SK-N-SH (cell line): Measurements from ENCODE around the gene COL25A1. TPM values are rescaled to one million over a fixed set of nuclear protein-coding genes. Genes with fewer than 3 reads are reported as not detected.

ENCODE experiments used
- CTCF ChIA-PET: fragments of 300-600, 350-600 bp; formaldehyde crosslinking; extraction: SDS; loops from one replicate; lab custom pipeline; 2021; lab: Yijun Ruan, JAX
- POLR2A ChIA-PET: fragments of 350-600 bp; sonication (Branson Sonifier 250); formaldehyde crosslinking; extraction: SDS; loops from one replicate; lab custom pipeline; 2020; ENCODE audit warnings: antibody characterized with exemption, inconsistent platforms; lab: Yijun Ruan, JAX
- DNase-seq: peaks from one replicate; pipeline ENCODE4 v3.0.0; 2012
- H2AFZ ChIP-seq: fragments of 200-600 bp; sonication (generic); 2 replicates; pipeline ENCODE4 v1.8.1; 2016; ENCODE audit warnings: antibody characterized with exemption, mild to moderate bottlenecking, low read depth
- H3F3A ChIP-seq: fragments of 200-600 bp; sonication (generic); replicated peaks from 2 replicates; pipeline ENCODE3; 2016; ENCODE audit warnings: antibody characterized with exemption, mild to moderate bottlenecking; ENCODE audit not compliant: insufficient read depth
- H3K27ac ChIP-seq, 2 experiments: fragments of 200-500 bp in 1 of 2; fragments of 200-600 bp in 1 of 2; sonication (Bioruptor generic) in 1 of 2; sonication (generic), shearing (Covaris generic) in 1 of 2; 2 replicates each; pipeline versions ENCODE4 v1.5.1 to v1.6.1; 2014 to 2016; ENCODE audit warnings: low read depth in 2 of 2, inconsistent platforms in 1 of 2, low read length in 1 of 2, mild to moderate bottlenecking in 1 of 2, mixed read lengths in 1 of 2
- H3K27me3 ChIP-seq: fragments of 200-600 bp; sonication (generic), shearing (Covaris generic); 2 replicates; pipeline ENCODE4 v1.6.1; 2016; ENCODE audit warnings: mixed run types; ENCODE audit not compliant: insufficient read depth
- H3K36me3 ChIP-seq, 2 experiments: fragments of 200-500 bp in 1 of 2; fragments of 200-600 bp in 1 of 2; sonication (Bioruptor generic) in 1 of 2; sonication (generic) in 1 of 2; replicated peaks in 1 of 2; 2 replicates each; pipeline versions ENCODE3 to v1.5.1; 2014 to 2016; ENCODE audit warnings: low read length in 1 of 2, mild to moderate bottlenecking in 1 of 2; ENCODE audit not compliant: insufficient read depth in 2 of 2, control insufficient read depth in 1 of 2
- H3K4me1 ChIP-seq, 2 experiments: fragments of 200-500 bp in 1 of 2; fragments of 200-600 bp in 1 of 2; sonication (Bioruptor generic) in 1 of 2; sonication (generic), shearing (Covaris generic) in 1 of 2; 2 replicates each; pipeline versions ENCODE4 v1.5.1 to v1.6.1; 2014 to 2016; ENCODE audit warnings: low read depth in 1 of 2, low read length in 1 of 2, mixed run types in 1 of 2; ENCODE audit not compliant: insufficient read depth in 2 of 2, control insufficient read depth in 1 of 2
- H3K4me2 ChIP-seq: fragments of 200-600 bp; sonication (generic), shearing (Covaris generic); 2 replicates; pipeline ENCODE4 v1.6.1; 2017; ENCODE audit warnings: mixed run types
- H3K4me3 ChIP-seq, 2 experiments: fragments of 200-500 bp in 1 of 2; fragments of 200-600 bp in 1 of 2; sonication (Bioruptor generic) in 1 of 2; sonication (generic), shearing (Covaris generic) in 1 of 2; 2 replicates each; pipeline versions ENCODE4 v1.5.1 to v1.8.1; 2014 to 2016; ENCODE audit warnings: low read depth in 2 of 2, inconsistent platforms in 1 of 2, low read length in 1 of 2, mild to moderate bottlenecking in 1 of 2, mixed read lengths in 1 of 2, moderate library complexity in 1 of 2
- H3K79me2 ChIP-seq: fragments of 200-600 bp; sonication (generic); 2 replicates; pipeline ENCODE4 v1.8.1; 2017; ENCODE audit warnings: mild to moderate bottlenecking; ENCODE audit not compliant: insufficient read depth
- H3K9ac ChIP-seq: fragments of 200-600 bp; sonication (generic); 2 replicates; pipeline ENCODE4 v1.6.1; 2017; ENCODE audit warnings: mixed run types
- H3K9me2 ChIP-seq: fragments of 200-600 bp; sonication (generic); 2 replicates; pipeline ENCODE4 v1.6.1; 2017; ENCODE audit warnings: mixed run types
- H3K9me3 ChIP-seq: fragments of 200-600 bp; sonication (generic); 2 replicates; pipeline ENCODE4 v1.6.1; 2017; ENCODE audit warnings: mixed run types, mild to moderate bottlenecking, moderate library complexity
- H4K20me1 ChIP-seq: fragments of 200-600 bp; sonication (generic); 2 replicates; pipeline ENCODE4 v1.6.1; 2017; ENCODE audit warnings: mild to moderate bottlenecking, mixed run types; ENCODE audit not compliant: insufficient read depth
- CHD2 ChIP-seq: fragments of 150-350 bp; IDR thresholded peaks from 2 replicates; pipeline ENCODE4 v1.6.1; 2018; ENCODE audit warnings: low read length; ENCODE audit not compliant: partially characterized antibody
- ELF1 ChIP-seq: IDR thresholded peaks from 2 replicates; pipeline ENCODE4 v1.4.0; 2012
- FOXM1 ChIP-seq: IDR thresholded peaks from 2 replicates; pipeline ENCODE4 v1.4.0; 2012; ENCODE audit warnings: low read depth, mild to moderate bottlenecking
- GABPA ChIP-seq: IDR thresholded peaks from 2 replicates; pipeline ENCODE4 v1.4.0; 2012; ENCODE audit warnings: low read depth, mild to moderate bottlenecking
- NRF1 ChIP-seq: IDR thresholded peaks from 2 replicates; pipeline ENCODE4 v1.6.1; 2012; ENCODE audit warnings: low read depth, mild to moderate bottlenecking, low read length
- RFX5 ChIP-seq: IDR thresholded peaks from 2 replicates; pipeline ENCODE4 v1.6.1; 2012; ENCODE audit warnings: mild to moderate bottlenecking, improper control_type of control experiment, low read length
- RXRA ChIP-seq: IDR thresholded peaks from 2 replicates; pipeline ENCODE4 v1.4.0; 2012; ENCODE audit warnings: low read depth, mild to moderate bottlenecking, borderline replicate concordance
- YY1 ChIP-seq: IDR thresholded peaks from 2 replicates; pipeline ENCODE4 v1.4.0; 2012; ENCODE audit warnings: low read depth, mild to moderate bottlenecking
- WGBS: methylation state at CpG from one replicate; pipeline ENCODE4 v1.1.6; 2017; ENCODE audit warnings: low lambda C conversion rate; 5-methylcytosine and 5-hydroxymethylcytosine counted together
- polyA plus RNA-seq, 3 experiments: library from polyadenylated mRNA; depleted of rRNA; stranded (reverse); fragments of >200 nt; gene quantifications; 2 replicates each; pipeline ENCODE4 v1.2.3, GENCODE V29; 2012
- TF ChIP-seq, protein P1 (sequence below): IDR thresholded peaks from 2 replicates; pipeline ENCODE4 v1.6.1; 2012; ENCODE audit warnings: mild to moderate bottlenecking, low read depth, low read length, moderate library complexity
- TF ChIP-seq, protein P2 (sequence below): fragments of 150-350 bp; IDR thresholded peaks from 2 replicates; pipeline ENCODE4 v1.6.1; 2017; ENCODE audit warnings: antibody characterized with exemption, low read length, low read depth, borderline replicate concordance
- TF ChIP-seq, protein P3 (sequence below): IDR thresholded peaks from 2 replicates; pipeline ENCODE4 v1.4.0; 2012; ENCODE audit warnings: low read depth
- TF ChIP-seq, protein P4 (sequence below): fragments of 150-350 bp; IDR thresholded peaks from 2 replicates; pipeline ENCODE4 v1.6.1; 2016; ENCODE audit warnings: mild to moderate bottlenecking, low read depth, low read length

The COL25A1 gene
- polyA plus RNA-seq, 1 of the 3 experiments (the other 2 are of a cell fraction), result not detected

DNA sequence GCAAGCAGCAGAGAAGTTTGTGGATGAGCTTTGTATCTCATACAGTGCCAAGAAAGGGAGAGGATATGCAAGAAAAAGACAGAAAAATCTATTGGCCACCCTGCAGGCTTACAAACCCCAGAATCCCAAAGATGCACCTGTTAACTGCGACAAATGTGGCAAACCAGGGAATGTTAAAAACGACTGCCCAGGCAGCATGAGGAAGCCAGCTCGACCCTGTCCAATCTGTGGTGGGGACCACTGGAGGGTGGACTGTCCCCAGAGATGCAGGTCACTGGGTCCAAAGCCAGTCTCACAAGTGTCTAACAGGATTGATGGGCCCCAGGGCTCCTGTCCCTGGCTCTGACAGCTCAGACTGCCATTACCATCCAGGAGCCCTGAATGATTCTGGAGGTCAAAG, 12.9 kb upstream of the COL25A1 start (continued):
- TF ChIP-seq, protein P1, sequence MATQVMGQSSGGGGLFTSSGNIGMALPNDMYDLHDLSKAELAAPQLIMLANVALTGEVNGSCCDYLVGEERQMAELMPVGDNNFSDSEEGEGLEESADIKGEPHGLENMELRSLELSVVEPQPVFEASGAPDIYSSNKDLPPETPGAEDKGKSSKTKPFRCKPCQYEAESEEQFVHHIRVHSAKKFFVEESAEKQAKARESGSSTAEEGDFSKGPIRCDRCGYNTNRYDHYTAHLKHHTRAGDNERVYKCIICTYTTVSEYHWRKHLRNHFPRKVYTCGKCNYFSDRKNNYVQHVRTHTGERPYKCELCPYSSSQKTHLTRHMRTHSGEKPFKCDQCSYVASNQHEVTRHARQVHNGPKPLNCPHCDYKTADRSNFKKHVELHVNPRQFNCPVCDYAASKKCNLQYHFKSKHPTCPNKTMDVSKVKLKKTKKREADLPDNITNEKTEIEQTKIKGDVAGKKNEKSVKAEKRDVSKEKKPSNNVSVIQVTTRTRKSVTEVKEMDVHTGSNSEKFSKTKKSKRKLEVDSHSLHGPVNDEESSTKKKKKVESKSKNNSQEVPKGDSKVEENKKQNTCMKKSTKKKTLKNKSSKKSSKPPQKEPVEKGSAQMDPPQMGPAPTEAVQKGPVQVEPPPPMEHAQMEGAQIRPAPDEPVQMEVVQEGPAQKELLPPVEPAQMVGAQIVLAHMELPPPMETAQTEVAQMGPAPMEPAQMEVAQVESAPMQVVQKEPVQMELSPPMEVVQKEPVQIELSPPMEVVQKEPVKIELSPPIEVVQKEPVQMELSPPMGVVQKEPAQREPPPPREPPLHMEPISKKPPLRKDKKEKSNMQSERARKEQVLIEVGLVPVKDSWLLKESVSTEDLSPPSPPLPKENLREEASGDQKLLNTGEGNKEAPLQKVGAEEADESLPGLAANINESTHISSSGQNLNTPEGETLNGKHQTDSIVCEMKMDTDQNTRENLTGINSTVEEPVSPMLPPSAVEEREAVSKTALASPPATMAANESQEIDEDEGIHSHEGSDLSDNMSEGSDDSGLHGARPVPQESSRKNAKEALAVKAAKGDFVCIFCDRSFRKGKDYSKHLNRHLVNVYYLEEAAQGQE, result no peak
- TF ChIP-seq RFX5, result no peak
- no peak for TF ChIP-seq RXRA

DNA sequence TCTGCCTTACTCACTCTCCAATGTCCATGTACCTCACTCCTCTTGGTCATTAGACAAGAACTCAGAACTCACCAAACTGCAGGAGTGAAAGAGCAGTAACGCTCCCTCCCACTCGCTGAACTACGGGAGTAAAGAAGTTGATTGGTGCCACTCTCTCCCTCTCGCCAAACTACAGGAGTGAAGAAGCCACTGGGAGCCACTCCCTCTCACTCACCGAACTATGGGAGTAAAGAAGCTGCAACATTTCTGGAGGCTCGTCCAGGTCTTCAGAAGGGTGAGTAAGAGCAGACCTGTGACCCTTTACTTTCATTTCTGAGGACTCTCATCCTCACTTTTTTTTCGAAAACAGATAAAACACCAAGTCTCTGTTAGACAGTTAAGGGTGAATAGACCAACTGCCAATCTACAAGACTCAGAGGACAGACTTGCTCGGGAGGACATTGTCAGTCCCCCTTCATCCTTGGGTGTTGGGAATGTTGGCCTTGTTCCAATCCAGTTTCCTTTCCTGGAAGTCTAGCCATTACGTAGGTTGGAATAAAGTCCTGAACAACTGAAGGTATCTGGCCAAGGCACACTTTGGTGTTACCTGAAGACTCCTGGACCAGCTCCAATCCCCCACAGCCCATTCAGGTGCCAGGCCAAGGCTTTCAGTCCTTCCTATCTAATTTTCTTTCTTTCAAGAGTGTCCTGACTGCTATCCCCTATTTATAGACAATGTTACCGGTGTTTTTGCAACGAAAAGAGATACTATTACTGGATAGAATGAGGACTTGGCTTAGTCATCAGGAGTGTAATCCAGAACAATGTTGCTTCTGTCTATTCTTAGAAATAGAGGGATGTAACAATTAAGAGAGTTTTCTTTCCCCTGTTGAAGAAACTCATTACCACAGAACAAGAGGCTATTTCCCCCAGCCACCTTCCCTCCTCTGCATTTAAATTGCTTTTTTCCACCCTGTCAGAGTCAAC, 11.0 kb upstream of the COL25A1 start:
- no peak overlapping the region for H2AFZ ChIP-seq
- CTCF ChIA-PET, result no interaction called here
- no peaks in the 10 kb centered on the region for H4K20me1 ChIP-seq
- TF ChIP-seq CHD2 (no peak), NRF1 (no peak), RFX5 (no peak), ELF1 (no peak), FOXM1 (no peak), RXRA (no peak), YY1 (no peak), GABPA (no peak)
- TF ChIP-seq, protein P2, sequence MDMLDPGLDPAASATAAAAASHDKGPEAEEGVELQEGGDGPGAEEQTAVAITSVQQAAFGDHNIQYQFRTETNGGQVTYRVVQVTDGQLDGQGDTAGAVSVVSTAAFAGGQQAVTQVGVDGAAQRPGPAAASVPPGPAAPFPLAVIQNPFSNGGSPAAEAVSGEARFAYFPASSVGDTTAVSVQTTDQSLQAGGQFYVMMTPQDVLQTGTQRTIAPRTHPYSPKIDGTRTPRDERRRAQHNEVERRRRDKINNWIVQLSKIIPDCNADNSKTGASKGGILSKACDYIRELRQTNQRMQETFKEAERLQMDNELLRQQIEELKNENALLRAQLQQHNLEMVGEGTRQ, result no peak
- TF ChIP-seq, protein P3, sequence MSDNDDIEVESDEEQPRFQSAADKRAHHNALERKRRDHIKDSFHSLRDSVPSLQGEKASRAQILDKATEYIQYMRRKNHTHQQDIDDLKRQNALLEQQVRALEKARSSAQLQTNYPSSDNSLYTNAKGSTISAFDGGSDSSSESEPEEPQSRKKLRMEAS, result no peak
- TF ChIP-seq, protein P4, sequence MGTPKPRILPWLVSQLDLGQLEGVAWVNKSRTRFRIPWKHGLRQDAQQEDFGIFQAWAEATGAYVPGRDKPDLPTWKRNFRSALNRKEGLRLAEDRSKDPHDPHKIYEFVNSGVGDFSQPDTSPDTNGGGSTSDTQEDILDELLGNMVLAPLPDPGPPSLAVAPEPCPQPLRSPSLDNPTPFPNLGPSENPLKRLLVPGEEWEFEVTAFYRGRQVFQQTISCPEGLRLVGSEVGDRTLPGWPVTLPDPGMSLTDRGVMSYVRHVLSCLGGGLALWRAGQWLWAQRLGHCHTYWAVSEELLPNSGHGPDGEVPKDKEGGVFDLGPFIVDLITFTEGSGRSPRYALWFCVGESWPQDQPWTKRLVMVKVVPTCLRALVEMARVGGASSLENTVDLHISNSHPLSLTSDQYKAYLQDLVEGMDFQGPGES, result no peak
- TF ChIP-seq, all 33 proteins: peak for 0
- no peaks in the 10 kb centered on the region for H3K9me2 ChIP-seq
- no peaks in the 10 kb centered on the region for H3F3A ChIP-seq
- H3K27ac ChIP-seq, result no peak overlapping the region
- H3K9ac ChIP-seq, result no peak overlapping the region
- 3% methylated on average over 11 of the region's 11 CpGs for WGBS
- H3K79me2 ChIP-seq, result no peaks in the 10 kb centered on the region
- H3K4me2 ChIP-seq, result peak overlapping the region; percentile 7; the same call in 1 of the 2 replicates
- POLR2A ChIA-PET, result no interaction called here
- H3K4me3 ChIP-seq, result no peak overlapping the region
- no peaks in the 10 kb centered on the region for H3K4me1 ChIP-seq
- H3K27me3 ChIP-seq, result no peaks in the 10 kb centered on the region
- H3K9me3 ChIP-seq, result no peaks in the 10 kb centered on the region
- no peaks in the 10 kb centered on the region for H3K36me3 ChIP-seq
- no peak for DNase-seq
